Upper lobe of right lung (tissue), 1 donor: ENCODE measurements around the gene ZBTB37. TPM values are rescaled to one million over a fixed set of nuclear protein-coding genes. Genes with fewer than 3 reads are reported as not detected.
"Not testable (repeated sequence)": the region's sequence is repeated elsewhere in the genome, so short reads cannot be mapped to it uniquely, and the experiment has no call there.

Experiments used
- ATAC-seq: fragments of 200-7000 bp; cut with Tn5 transposase; one replicate; pipeline ENCODE4 v1.9.1; 2020; ENCODE audit warnings: mild to moderate bottlenecking, moderate library complexity
- DNase-seq: peaks from one replicate; pipeline ENCODE4 v3.0.0-alpha.2; 2020
- H3K27ac ChIP-seq: fragments of 200-600 bp; one replicate; pipeline ENCODE4 v1.8.0; 2022
- H3K27me3 ChIP-seq: fragments of 200-600 bp; one replicate; pipeline ENCODE4 v1.8.0; 2022; ENCODE audit warnings: mild to moderate bottlenecking
- H3K36me3 ChIP-seq: fragments of 200-600 bp; one replicate; pipeline ENCODE4 v1.8.0; 2022
- H3K4me1 ChIP-seq: fragments of 200-600 bp; one replicate; pipeline ENCODE4 v1.8.0; 2022
- H3K4me3 ChIP-seq: fragments of 200-600 bp; one replicate; pipeline ENCODE4 v1.8.0; 2022; ENCODE audit warnings: mild to moderate bottlenecking
- H3K9me3 ChIP-seq: fragments of 200-600 bp; one replicate; pipeline ENCODE4 v1.8.0; 2022
- intact Hi-C: fragments of 100-400 bp; cut with DNase I; formaldehyde crosslinking; loops from one replicate; pipeline ENCODE4 v1.11.0; 2022
- total RNA-seq: library from RNA; stranded (reverse); fragmentation: NEBNext Ultra II Directional; extraction: Animal tissue kit (Norgen Biotek cat#: 25700); gene quantifications from one replicate; pipeline ENCODE4 v1.2.1, GENCODE V29; 2021
- TF ChIP-seq, protein P1 (sequence below): fragments of 200-600 bp; IDR thresholded peaks from one replicate; pipeline ENCODE4 v1.8.0; 2022; ENCODE audit warnings: antibody characterized with exemption
- donor health status: DM: no; HTN: yes; CAD: no; lungs with severe emphysema.

ZBTB37 gene
- total RNA-seq, 1 donor from 2014 or later, result 14.7 TPM

DNA sequence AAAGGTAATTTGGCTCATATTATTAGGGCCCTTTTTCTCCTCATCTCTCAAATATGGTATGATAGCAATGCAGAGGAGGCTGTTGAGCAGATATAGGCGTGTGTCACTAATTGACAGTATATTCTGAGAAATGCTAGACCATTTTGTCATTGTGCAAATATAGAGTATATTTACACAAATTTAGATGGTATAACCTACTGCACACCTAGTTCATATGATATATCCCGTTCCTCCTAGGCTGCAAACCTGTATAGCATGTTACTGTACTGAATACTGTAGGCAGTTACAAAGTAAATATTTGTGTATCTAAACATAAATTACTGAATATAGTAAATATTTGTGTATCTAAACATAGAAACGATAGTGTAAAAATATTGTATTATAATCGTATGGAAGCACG, 8.6 kb downstream of the ZBTB37 start:
- TF ChIP-seq, protein P1, sequence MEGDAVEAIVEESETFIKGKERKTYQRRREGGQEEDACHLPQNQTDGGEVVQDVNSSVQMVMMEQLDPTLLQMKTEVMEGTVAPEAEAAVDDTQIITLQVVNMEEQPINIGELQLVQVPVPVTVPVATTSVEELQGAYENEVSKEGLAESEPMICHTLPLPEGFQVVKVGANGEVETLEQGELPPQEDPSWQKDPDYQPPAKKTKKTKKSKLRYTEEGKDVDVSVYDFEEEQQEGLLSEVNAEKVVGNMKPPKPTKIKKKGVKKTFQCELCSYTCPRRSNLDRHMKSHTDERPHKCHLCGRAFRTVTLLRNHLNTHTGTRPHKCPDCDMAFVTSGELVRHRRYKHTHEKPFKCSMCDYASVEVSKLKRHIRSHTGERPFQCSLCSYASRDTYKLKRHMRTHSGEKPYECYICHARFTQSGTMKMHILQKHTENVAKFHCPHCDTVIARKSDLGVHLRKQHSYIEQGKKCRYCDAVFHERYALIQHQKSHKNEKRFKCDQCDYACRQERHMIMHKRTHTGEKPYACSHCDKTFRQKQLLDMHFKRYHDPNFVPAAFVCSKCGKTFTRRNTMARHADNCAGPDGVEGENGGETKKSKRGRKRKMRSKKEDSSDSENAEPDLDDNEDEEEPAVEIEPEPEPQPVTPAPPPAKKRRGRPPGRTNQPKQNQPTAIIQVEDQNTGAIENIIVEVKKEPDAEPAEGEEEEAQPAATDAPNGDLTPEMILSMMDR, result no peak
- no peaks in the 10 kb centered on the region for H3K27me3 ChIP-seq
- no peak overlapping the region for H3K4me3 ChIP-seq
- DNase-seq (no peak), ATAC-seq (no peak)
- H3K9me3 ChIP-seq, result no peaks in the 10 kb centered on the region
- H3K27ac ChIP-seq, result no peak overlapping the region
- peaks cover 56% of the 10 kb centered on the region for H3K36me3 ChIP-seq
- H3K4me1 ChIP-seq, result no peaks in the 10 kb centered on the region
- intact Hi-C loops, result no loop called here

DNA sequence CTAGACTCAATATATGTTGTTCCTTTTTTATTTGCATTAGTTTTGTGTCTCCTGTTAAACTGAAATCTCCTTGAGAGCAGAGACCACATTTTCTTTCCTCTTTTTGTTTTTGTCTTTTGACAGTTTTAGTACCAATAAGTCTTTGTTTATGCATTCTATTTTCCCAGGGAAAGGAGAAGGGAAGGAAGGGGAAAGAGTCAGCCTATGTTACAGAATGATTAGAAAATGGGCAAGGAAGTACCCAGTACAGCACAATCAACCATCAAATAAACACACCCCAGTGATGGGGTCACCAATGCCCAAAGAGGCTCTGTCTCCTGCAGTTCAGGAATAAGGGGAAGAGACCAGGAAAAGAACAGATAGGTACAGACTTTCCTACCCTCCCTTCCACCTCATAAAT, 10.1 kb downstream of the ZBTB37 start:
- TF ChIP-seq, protein P1, result no peak
- Histone ChIP-seq H3K36me3 (peaks cover 56% of the 10 kb centered on the region), H3K27ac (no peak overlapping the region), H3K27me3 (no peaks in the 10 kb centered on the region), H3K9me3 (no peaks in the 10 kb centered on the region), H3K4me1 (no peaks in the 10 kb centered on the region), H3K4me3 (no peak overlapping the region)
- ATAC-seq (no peak), DNase-seq (no peak)
- intact Hi-C loops, result no loop called here

DNA sequence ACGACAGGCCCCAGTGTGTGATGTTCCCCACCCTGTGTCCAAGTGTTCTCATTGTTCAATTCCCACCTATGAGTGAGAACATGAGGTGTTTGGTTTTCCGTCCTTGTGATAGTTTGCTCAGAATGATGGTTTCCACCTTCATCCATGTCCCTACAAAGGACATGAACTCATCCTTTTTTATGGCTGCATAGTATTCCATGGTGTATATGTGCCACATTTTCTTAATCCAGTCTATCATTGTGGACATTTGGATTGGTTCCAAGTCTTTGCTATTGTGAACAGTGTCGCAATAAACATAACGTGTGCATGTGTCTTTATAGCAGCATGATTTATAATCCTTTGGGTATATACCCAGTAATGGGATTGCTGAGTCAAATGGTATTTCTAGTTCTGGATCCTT, 12.9 kb downstream of the ZBTB37 start:
- H3K4me1 ChIP-seq, H3K9me3 ChIP-seq, H3K27ac ChIP-seq, intact Hi-C loops, H3K27me3 ChIP-seq, DNase-seq, ATAC-seq, H3K4me3 ChIP-seq: not testable (repeated sequence)
- peaks cover 43% of the 10 kb centered on the region for H3K36me3 ChIP-seq

DNA sequence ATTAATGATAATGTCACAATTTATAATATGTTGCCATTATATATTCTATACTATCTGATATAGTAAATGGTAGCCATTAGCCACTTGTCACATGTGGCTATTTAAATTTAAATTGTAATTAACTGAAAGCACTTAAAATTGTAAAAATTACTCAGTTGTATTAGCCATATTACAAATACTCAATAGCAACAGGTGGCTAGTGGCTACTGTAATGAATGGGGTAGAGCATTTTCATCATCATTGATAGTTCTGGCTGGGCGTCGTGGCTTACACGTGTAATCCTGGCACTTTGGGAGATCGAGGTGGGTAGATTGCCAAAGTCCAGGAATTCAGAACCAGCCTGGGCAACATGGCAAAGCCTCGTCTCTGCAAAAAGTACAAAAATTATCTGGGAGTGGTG, 16.5 kb downstream of the ZBTB37 start:
- Histone ChIP-seq H3K27ac (no peak overlapping the region), H3K4me1 (no peaks in the 10 kb centered on the region), H3K36me3 (peaks cover 30% of the 10 kb centered on the region), H3K9me3 (no peaks in the 10 kb centered on the region), H3K4me3 (no peak overlapping the region), H3K27me3 (no peaks in the 10 kb centered on the region)
- intact Hi-C loops, result no loop called here
- no peak for DNase-seq
- TF ChIP-seq, protein P1, result no peak
- no peak for ATAC-seq

DNA sequence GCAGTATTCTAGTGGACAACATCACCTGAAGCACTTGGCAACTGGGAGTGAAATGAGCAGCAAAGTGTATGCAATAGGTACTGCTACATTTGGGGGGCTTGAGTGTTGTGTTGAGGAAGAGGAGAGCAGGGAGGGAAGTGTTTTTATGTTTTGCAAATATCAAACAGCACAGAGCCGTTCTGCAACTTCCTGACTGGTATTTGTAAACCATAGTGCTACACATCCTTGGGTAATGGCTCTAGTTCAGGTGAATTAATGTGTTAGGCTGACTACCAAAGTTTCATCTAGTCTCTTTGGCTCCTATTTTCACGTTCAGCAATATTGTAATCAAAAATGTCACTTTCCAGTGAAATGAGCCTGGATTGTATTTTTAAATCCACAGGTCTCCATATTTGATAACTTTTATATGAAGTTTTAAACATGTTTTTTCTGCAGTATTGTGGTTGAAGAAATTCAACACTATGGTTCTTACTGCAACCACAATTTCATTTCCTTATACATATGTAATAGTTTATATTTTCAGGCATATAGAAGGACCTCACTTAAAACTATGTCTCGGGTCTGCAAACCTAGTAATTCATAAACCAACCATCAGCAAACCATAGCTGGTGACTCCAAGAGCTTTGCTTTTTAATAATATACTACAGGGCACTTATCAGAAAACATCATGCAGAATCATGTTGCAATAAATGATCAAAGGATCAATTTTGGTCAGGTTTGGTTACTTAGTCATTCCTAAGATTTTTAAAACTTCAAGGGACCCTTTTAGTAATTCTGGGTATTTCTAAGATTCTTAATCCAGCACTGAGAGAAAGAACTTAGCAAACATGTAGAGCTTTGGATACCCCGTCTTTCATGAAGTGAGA, 18.8 kb downstream of the ZBTB37 start:
- Histone ChIP-seq H3K27ac (no peak overlapping the region), H3K4me1 (no peaks in the 10 kb centered on the region), H3K4me3 (no peak overlapping the region), H3K36me3 (peaks cover 25% of the 10 kb centered on the region), H3K9me3 (no peaks in the 10 kb centered on the region), H3K27me3 (no peaks in the 10 kb centered on the region)
- intact Hi-C loops, result no loop called here
- TF ChIP-seq, protein P1, result no peak
- DNase-seq (no peak), ATAC-seq (no peak)

DNA sequence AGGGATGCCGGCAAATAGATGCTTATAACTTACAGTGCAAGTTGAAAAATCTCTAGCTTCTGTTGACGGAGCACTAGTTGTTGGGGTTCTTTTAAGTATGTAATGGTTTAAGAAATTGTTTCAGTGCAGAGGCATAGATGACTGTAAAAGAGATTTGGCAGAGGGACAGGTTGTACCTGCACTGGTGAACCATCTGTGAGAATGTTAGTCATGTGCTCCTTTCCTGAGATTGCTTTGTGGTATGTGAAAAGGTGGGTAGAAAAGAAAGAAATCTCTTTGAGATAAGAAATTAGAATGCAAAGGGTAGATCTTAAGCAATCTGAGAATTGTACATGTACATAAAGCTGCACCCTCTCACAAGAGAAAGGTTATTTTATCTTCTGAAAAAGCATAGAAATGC, 19.4 kb downstream of the ZBTB37 start:
- Histone ChIP-seq H3K27me3 (no peaks in the 10 kb centered on the region), H3K4me1 (no peaks in the 10 kb centered on the region), H3K27ac (no peak overlapping the region), H3K36me3 (peaks cover 25% of the 10 kb centered on the region), H3K9me3 (no peaks in the 10 kb centered on the region), H3K4me3 (no peak overlapping the region)
- ATAC-seq (no peak), DNase-seq (no peak)
- intact Hi-C loops, result no loop called here
- TF ChIP-seq, protein P1, result no peak
